Upper lobe of left lung (tissue), 4 donors: ENCODE results near the gene LRRC74A.

ENCODE experiments used
- POLR2A ChIP-seq, 4 donors: fragments of 450-650 bp; IDR thresholded peaks; one replicate each; pipeline ENCODE4 v1.5.1; 2016 to 2017; ENCODE audit warnings: antibody characterized with exemption in 4 of 4, mild to moderate bottlenecking in 2 of 4
- POLR2AphosphoS5 ChIP-seq, 2 donors: sonication (generic); formaldehyde crosslinking; IDR thresholded peaks; one replicate each; pipeline ENCODE4 v1.5.1; 2017; ENCODE audit warnings: antibody characterized with exemption in 2 of 2
- TF ChIP-seq, protein P1 (sequence below), 6 experiments: fragments of 450-650 bp in 4 of 6; fragments of 200-600 bp in 2 of 6; sonication (generic) in 2 of 6; IDR thresholded peaks; one replicate each; pipeline ENCODE4 v1.5.1; 2016 to 2019; ENCODE audit warnings: antibody characterized with exemption in 6 of 6

DNA sequence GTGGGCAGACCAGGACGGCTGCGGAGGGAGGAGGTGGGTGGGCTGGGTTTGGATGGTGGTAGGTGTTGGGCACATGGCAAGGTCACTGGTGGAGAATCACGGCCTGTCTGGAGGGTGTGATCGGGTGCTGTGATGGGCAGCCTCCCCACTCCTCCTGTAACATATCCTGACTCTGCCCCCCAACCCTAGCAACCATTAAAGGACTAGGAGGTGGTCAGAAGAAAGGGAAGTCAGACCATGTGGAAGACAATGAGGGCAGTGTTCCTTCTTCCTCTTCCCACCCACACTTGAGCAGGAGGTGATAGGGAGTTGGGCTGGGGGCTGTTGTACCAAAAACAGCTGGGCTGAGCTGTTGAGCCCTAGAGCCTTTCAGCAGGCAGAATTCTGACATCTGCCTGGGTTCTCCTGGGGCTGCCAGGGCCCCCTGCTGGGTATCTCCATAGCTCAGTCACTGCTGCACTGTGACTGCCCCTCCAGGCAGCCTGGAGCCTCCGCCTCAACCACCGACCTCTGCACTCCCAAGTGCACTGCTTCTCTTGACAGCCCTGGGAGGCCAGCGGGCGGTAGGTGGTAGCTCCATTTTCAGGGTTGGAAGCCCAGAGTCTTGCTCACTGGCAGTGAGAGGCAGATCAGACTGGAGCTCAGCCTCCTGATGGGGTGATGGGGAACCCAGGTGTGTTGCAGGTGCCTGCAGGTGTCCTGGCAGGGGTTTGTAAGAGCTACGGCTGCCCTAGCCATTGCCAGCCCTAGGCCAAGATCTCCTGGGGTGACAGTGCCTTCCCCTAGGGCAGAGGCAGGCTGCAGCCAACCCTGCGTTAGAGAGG lies 49.6 kb upstream of the LRRC74A start:
- TF ChIP-seq, protein P1, sequence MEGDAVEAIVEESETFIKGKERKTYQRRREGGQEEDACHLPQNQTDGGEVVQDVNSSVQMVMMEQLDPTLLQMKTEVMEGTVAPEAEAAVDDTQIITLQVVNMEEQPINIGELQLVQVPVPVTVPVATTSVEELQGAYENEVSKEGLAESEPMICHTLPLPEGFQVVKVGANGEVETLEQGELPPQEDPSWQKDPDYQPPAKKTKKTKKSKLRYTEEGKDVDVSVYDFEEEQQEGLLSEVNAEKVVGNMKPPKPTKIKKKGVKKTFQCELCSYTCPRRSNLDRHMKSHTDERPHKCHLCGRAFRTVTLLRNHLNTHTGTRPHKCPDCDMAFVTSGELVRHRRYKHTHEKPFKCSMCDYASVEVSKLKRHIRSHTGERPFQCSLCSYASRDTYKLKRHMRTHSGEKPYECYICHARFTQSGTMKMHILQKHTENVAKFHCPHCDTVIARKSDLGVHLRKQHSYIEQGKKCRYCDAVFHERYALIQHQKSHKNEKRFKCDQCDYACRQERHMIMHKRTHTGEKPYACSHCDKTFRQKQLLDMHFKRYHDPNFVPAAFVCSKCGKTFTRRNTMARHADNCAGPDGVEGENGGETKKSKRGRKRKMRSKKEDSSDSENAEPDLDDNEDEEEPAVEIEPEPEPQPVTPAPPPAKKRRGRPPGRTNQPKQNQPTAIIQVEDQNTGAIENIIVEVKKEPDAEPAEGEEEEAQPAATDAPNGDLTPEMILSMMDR (IDR thresholded peaks at IDR 0.05) = no peak
- TF ChIP-seq POLR2A (IDR thresholded peaks at IDR 0.05) = no peak
- no peak for TF ChIP-seq POLR2AphosphoS5 (IDR thresholded peaks at IDR 0.05)
